SK-N-SH treated with all-trans-retinoic acid at 6 μM for 48 hours (cell line): Measurements from ENCODE around the gene TROAP.

Source experiments
- ATAC-seq: fragments of 200-7000 bp; cut with Tn5 transposase; 3 replicates; pipeline ENCODE4 v1.9.1; 2020; ENCODE audit warnings: mild to moderate bottlenecking, moderate library complexity
- ARNTL ChIP-seq: fragments of 450-650 bp; formaldehyde crosslinking; IDR thresholded peaks from 2 replicates; pipeline ENCODE4 v1.5.0; 2020; ENCODE audit warnings: low read depth, mild to moderate bottlenecking, moderate library complexity, borderline replicate concordance
- BACH2 ChIP-seq: fragments of 250-450 bp; sonication (Bioruptor Pico); IDR thresholded peaks from 2 replicates; pipeline ENCODE4 v1.9.0; 2021; ENCODE audit warnings: mild to moderate bottlenecking, borderline replicate concordance
- CREB5 ChIP-seq: fragments of 250-450 bp; sonication (Bioruptor Pico); IDR thresholded peaks from 2 replicates; pipeline ENCODE4 v1.5.1; 2020; ENCODE audit warnings: low read depth, mild to moderate bottlenecking, moderate library complexity
- CSDC2 ChIP-seq: fragments of 250-450 bp; sonication (Bioruptor Pico); IDR thresholded peaks from 2 replicates; pipeline ENCODE4 v1.5.0; 2020; ENCODE audit warnings: mild to moderate bottlenecking, moderate library complexity
- CSRNP3 ChIP-seq: fragments of 250-450 bp; sonication (Bioruptor Pico); IDR thresholded peaks from 2 replicates; pipeline ENCODE4 v1.5.1; 2021; ENCODE audit warnings: mild to moderate bottlenecking, moderate library complexity
- ESRRG ChIP-seq: fragments of 250-450 bp; sonication (Bioruptor Pico); IDR thresholded peaks from 2 replicates; pipeline ENCODE4 v1.6.1; 2021; ENCODE audit warnings: mild to moderate bottlenecking
- GLIS3 ChIP-seq: fragments of 250-450 bp; sonication (Bioruptor Pico); IDR thresholded peaks from 2 replicates; pipeline ENCODE4 v1.5.0; 2020; ENCODE audit warnings: mild to moderate bottlenecking, moderate library complexity
- ISL1 ChIP-seq: fragments of 250-450 bp; sonication (Bioruptor Pico); IDR thresholded peaks from 2 replicates; pipeline ENCODE4 v2.1.2; 2022; ENCODE audit warnings: mild to moderate bottlenecking, moderate library complexity
- OSR1 ChIP-seq: fragments of 250-450 bp; sonication (Bioruptor Pico); IDR thresholded peaks from 2 replicates; pipeline ENCODE4 v1.8.0; 2022; ENCODE audit warnings: moderate library complexity, mild to moderate bottlenecking, inconsistent platforms
- POU6F1 ChIP-seq: fragments of 250-450 bp; sonication (Bioruptor Pico); IDR thresholded peaks from 2 replicates; pipeline ENCODE4 v1.8.0; 2021; ENCODE audit warnings: low read depth, mild to moderate bottlenecking, moderate library complexity, borderline replicate concordance
- PPARA ChIP-seq: fragments of 250-450 bp; sonication (Bioruptor Pico); IDR thresholded peaks from 2 replicates; pipeline ENCODE4 v1.5.0; 2020; ENCODE audit warnings: mild to moderate bottlenecking, borderline replicate concordance
- RARB ChIP-seq: fragments of 250-450 bp; sonication (Bioruptor Pico); IDR thresholded peaks from 2 replicates; pipeline ENCODE4 v1.8.0; 2021; ENCODE audit warnings: mild to moderate bottlenecking, moderate library complexity
- SNAI2 ChIP-seq: fragments of 250-450 bp; sonication (Bioruptor Pico); IDR thresholded peaks from 2 replicates; pipeline ENCODE4 v1.5.0; 2020; ENCODE audit warnings: mild to moderate bottlenecking, moderate library complexity
- TCF4 ChIP-seq: fragments of 250-450 bp; sonication (Bioruptor Pico); IDR thresholded peaks from 2 replicates; pipeline ENCODE4 v1.8.0; 2021; ENCODE audit warnings: mild to moderate bottlenecking, moderate library complexity, borderline replicate concordance
- TOX ChIP-seq: fragments of 250-450 bp; sonication (Bioruptor Pico); IDR thresholded peaks from 2 replicates; pipeline ENCODE4 v1.8.0; 2021; ENCODE audit warnings: mild to moderate bottlenecking, moderate library complexity, borderline replicate concordance
- TSHZ2 ChIP-seq: fragments of 250-450 bp; sonication (Bioruptor Pico); IDR thresholded peaks from 2 replicates; pipeline ENCODE4 v1.5.0; 2020; ENCODE audit warnings: mild to moderate bottlenecking, moderate library complexity
- ZC3H10 ChIP-seq: fragments of 250-450 bp; sonication (Bioruptor Pico); IDR thresholded peaks from 2 replicates; pipeline ENCODE4 v1.5.1; 2021; ENCODE audit warnings: mild to moderate bottlenecking, moderate library complexity
- ZFP3 ChIP-seq: fragments of 250-450 bp; sonication (Bioruptor Pico); IDR thresholded peaks from 2 replicates; pipeline ENCODE4 v1.5.0; 2020; ENCODE audit warnings: mild to moderate bottlenecking, moderate library complexity
- ZFP30 ChIP-seq: fragments of 450-650 bp; formaldehyde crosslinking; IDR thresholded peaks from 2 replicates; pipeline ENCODE4 v1.5.0; 2022; ENCODE audit warnings: mild to moderate bottlenecking, moderate library complexity
- ZNF565 ChIP-seq: fragments of 450-650 bp; formaldehyde crosslinking; conservative IDR thresholded peaks from 2 replicates; pipeline ENCODE4 v1.5.0; 2020; ENCODE audit warnings: low read depth, mild to moderate bottlenecking, moderate library complexity
- ZNF70 ChIP-seq: fragments of 450-650 bp; formaldehyde crosslinking; IDR thresholded peaks from 2 replicates; pipeline ENCODE4 v1.5.0; 2020; ENCODE audit warnings: mild to moderate bottlenecking, moderate library complexity
- ZNF8 ChIP-seq: fragments of 450-650 bp; formaldehyde crosslinking; IDR thresholded peaks from 2 replicates; pipeline ENCODE4 v1.5.0; 2020; ENCODE audit warnings: mild to moderate bottlenecking, moderate library complexity

TROAP gene

GRCh38 chr12:49341777-49342065, 18.7 kb downstream of the TROAP start (continued):
- TF ChIP-seq POU6F1 (CRISPR knock-in tag) (no peak), BACH2 (CRISPR knock-in tag) (no peak), ZFP3 (CRISPR knock-in tag) (no peak), TCF4 (CRISPR knock-in tag) (no peak), ZNF70 (no peak), ARNTL (CRISPR knock-in tag) (no peak), SNAI2 (no peak), CSDC2 (CRISPR knock-in tag) (no peak), CREB5 (CRISPR knock-in tag) (no peak), ESRRG (CRISPR knock-in tag) (no peak), ZC3H10 (CRISPR knock-in tag) (no peak), ZNF565 (CRISPR knock-in tag) (no peak), ZNF8 (CRISPR knock-in tag) (no peak)

GRCh38 chr12:49342066-49342913, 19.2 kb downstream of the TROAP start:
- ATAC-seq, result peak; percentile 84
- TF ChIP-seq ISL1 (CRISPR knock-in tag) (no peak), PPARA (CRISPR knock-in tag) (no peak), ZFP3 (CRISPR knock-in tag) (no peak), OSR1 (CRISPR knock-in tag) (no peak), TOX (no peak), TCF4 (CRISPR knock-in tag) (no peak), SNAI2 (no peak)

GRCh38 chr12:49342914-49343731, 20.1 kb downstream of the TROAP start:
- TF ChIP-seq PPARA (CRISPR knock-in tag) (no peak), ZFP3 (CRISPR knock-in tag) (no peak), CSRNP3 (CRISPR knock-in tag) (no peak), ZNF70 (no peak), ZNF8 (CRISPR knock-in tag) (no peak), TCF4 (CRISPR knock-in tag) (no peak), RARB (no peak), ISL1 (CRISPR knock-in tag) (no peak), BACH2 (CRISPR knock-in tag) (no peak), TSHZ2 (no peak), ZFP30 (no peak), ZC3H10 (CRISPR knock-in tag) (no peak), TOX (no peak), ARNTL (CRISPR knock-in tag) (no peak), POU6F1 (CRISPR knock-in tag) (no peak), ZNF565 (CRISPR knock-in tag) (no peak), ESRRG (CRISPR knock-in tag) (no peak), GLIS3 (CRISPR knock-in tag) (no peak), CSDC2 (CRISPR knock-in tag) (no peak)
- peak; percentile 6 for ATAC-seq
